Neural progenitor cell (in vitro differentiated cells): ENCODE measurements around the gene C12orf57. TPM values are rescaled to one million over a fixed set of nuclear protein-coding genes. Genes with fewer than 3 reads are reported as not detected.

Experiments used
- DNase-seq: peaks from one replicate; pipeline ENCODE4 v3.0.0-alpha.2; 2016; ENCODE audit warnings: low spot score
- H2AFZ ChIP-seq: fragments of 200-600 bp; sonication (generic); replicated peaks from 2 replicates; pipeline ENCODE4 v1.6.1; 2016; ENCODE audit warnings: antibody characterized with exemption
- H3F3A ChIP-seq: fragments of 200-600 bp; sonication (generic); 2 replicates; pipeline ENCODE4 v1.6.1; 2016; ENCODE audit warnings: antibody characterized with exemption, low read depth
- H3K27ac ChIP-seq: fragments of 200-600 bp; sonication (generic); 2 replicates; pipeline ENCODE4 v1.5.1; 2016; ENCODE audit warnings: mild to moderate bottlenecking
- H3K27me3 ChIP-seq: fragments of 200-600 bp; sonication (generic); 2 replicates; pipeline ENCODE4 v1.6.1; 2016; ENCODE audit warnings: mild to moderate bottlenecking, moderate library complexity
- H3K36me3 ChIP-seq: fragments of 200-600 bp; sonication (generic); 2 replicates; pipeline ENCODE4 v1.5.1; 2016
- H3K4me1 ChIP-seq: fragments of 200-600 bp; sonication (generic); 2 replicates; pipeline ENCODE4 v1.6.1; 2016; ENCODE audit warnings: mixed run types
- H3K4me2 ChIP-seq: fragments of 200-600 bp; sonication (generic); 2 replicates; pipeline ENCODE4 v1.6.1; 2016
- H3K4me3 ChIP-seq: fragments of 200-600 bp; sonication (generic); 2 replicates; pipeline ENCODE4 v1.5.1; 2016
- H3K79me2 ChIP-seq: fragments of 200-600 bp; sonication (generic); 2 replicates; pipeline ENCODE4 v1.6.1; 2016; ENCODE audit warnings: low read depth
- H3K9ac ChIP-seq: fragments of 200-600 bp; sonication (generic); 2 replicates; pipeline ENCODE4 v1.6.1; 2016
- H3K9me3 ChIP-seq: fragments of 200-600 bp; sonication (generic); 2 replicates; pipeline ENCODE4 v1.5.1; 2016; ENCODE audit warnings: low read depth
- H4K20me1 ChIP-seq: fragments of 200-600 bp; sonication (generic); 2 replicates; pipeline ENCODE4 v1.6.1; 2016; ENCODE audit warnings: low read depth
- H3K27ac Mint-ChIP-seq: 3 replicates; pipeline ENCODE4 v1.8.0; 2021; ENCODE audit warnings: mixed read lengths
- H3K27me3 Mint-ChIP-seq: 2 replicates; pipeline ENCODE4 v1.8.0; 2022; ENCODE audit warnings: low read depth, mild to moderate bottlenecking, inconsistent platforms, moderate library complexity, mixed read lengths; ENCODE audit not compliant: insufficient read depth
- H3K36me3 Mint-ChIP-seq: 3 replicates; pipeline ENCODE4 v1.8.0; 2021; ENCODE audit warnings: mixed read lengths
- H3K4me1 Mint-ChIP-seq: 3 replicates; pipeline ENCODE4 v1.8.0; 2021; ENCODE audit warnings: mixed read lengths
- H3K4me3 Mint-ChIP-seq: 3 replicates; pipeline ENCODE4 v1.8.0; 2021; ENCODE audit warnings: mild to moderate bottlenecking, moderate library complexity, mixed read lengths
- H3K9me3 Mint-ChIP-seq: 3 replicates; pipeline ENCODE4 v1.8.0; 2020; ENCODE audit warnings: mixed read lengths
- EZH2 ChIP-seq: fragments of 200-600 bp; sonication (generic); IDR thresholded peaks from 2 replicates; pipeline ENCODE4 v1.6.1; 2017; ENCODE audit warnings: antibody characterized with exemption, mild to moderate bottlenecking, moderate library complexity
- EZH2phosphoT487 ChIP-seq: fragments of 200-600 bp; sonication (generic); IDR thresholded peaks from 2 replicates; pipeline ENCODE4 v1.6.1; 2017; ENCODE audit warnings: antibody characterized with exemption
- total RNA-seq: library from RNA; depleted of rRNA; stranded (reverse); fragments of >200 nt; gene quantifications from 2 replicates; pipeline ENCODE4 v1.2.3, GENCODE V29; 2015; ENCODE audit warnings: low replicate concordance
- TF ChIP-seq, protein P1 (sequence below): fragments of 200-600 bp; sonication (generic); IDR thresholded peaks from 2 replicates; pipeline ENCODE4 v1.5.1; 2017; ENCODE audit warnings: antibody characterized with exemption, mild to moderate bottlenecking

Gene C12orf57
- total RNA-seq, 1 donor from 2014 or later = 314 TPM

DNA sequence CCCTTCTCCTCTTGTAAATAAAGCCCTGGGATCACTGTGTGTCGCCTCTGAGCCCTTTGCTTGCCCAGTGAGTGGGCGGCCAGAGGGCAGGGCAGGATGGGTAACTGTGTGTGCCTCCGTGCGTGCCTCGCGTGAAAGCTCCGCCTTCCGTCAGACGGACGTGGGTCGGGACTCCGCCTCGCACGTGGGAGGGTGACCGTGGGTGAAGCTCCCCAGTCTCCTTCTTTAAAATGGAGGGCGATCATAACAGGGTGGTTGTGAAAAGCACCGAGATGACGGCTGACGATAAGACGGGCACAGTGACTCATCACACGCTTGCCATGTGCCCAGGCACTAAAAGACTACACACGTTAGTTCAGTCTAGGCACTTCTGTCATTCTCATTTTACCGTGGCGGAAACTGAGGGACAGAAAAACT lies 17.5 kb downstream of the C12orf57 start:
- no peaks in the 10 kb centered on the region for H4K20me1 ChIP-seq
- H3K79me2 ChIP-seq = no peaks in the 10 kb centered on the region
- Mint-ChIP-seq H3K27me3 (peaks cover 12% of the 10 kb centered on the region), H3K27ac (peak overlapping the region; percentile 90), H3K4me1 (peaks cover 43% of the 10 kb centered on the region), H3K9me3 (no peaks in the 10 kb centered on the region), H3K36me3 (peaks cover 9% of the 10 kb centered on the region), H3K4me3 (no peak overlapping the region)
- H3K4me1 ChIP-seq = peaks cover 20% of the 10 kb centered on the region
- H2AFZ ChIP-seq = peak overlapping the region; percentile 46
- H3F3A ChIP-seq = peaks cover 51% of the 10 kb centered on the region
- TF ChIP-seq, protein P1, sequence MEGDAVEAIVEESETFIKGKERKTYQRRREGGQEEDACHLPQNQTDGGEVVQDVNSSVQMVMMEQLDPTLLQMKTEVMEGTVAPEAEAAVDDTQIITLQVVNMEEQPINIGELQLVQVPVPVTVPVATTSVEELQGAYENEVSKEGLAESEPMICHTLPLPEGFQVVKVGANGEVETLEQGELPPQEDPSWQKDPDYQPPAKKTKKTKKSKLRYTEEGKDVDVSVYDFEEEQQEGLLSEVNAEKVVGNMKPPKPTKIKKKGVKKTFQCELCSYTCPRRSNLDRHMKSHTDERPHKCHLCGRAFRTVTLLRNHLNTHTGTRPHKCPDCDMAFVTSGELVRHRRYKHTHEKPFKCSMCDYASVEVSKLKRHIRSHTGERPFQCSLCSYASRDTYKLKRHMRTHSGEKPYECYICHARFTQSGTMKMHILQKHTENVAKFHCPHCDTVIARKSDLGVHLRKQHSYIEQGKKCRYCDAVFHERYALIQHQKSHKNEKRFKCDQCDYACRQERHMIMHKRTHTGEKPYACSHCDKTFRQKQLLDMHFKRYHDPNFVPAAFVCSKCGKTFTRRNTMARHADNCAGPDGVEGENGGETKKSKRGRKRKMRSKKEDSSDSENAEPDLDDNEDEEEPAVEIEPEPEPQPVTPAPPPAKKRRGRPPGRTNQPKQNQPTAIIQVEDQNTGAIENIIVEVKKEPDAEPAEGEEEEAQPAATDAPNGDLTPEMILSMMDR = no peak
- TF ChIP-seq EZH2phosphoT487 (no peak), EZH2 (no peak)
- no peaks in the 10 kb centered on the region for H3K9me3 ChIP-seq
- H3K36me3 ChIP-seq = no peaks in the 10 kb centered on the region
- peak overlapping the region; percentile 18 for H3K4me3 ChIP-seq
- peak overlapping the region; percentile 63 for H3K4me2 ChIP-seq
- no peak for DNase-seq
- H3K27me3 ChIP-seq = no peaks in the 10 kb centered on the region
- H3K27ac ChIP-seq = no peak overlapping the region
- no peak overlapping the region for H3K9ac ChIP-seq

DNA sequence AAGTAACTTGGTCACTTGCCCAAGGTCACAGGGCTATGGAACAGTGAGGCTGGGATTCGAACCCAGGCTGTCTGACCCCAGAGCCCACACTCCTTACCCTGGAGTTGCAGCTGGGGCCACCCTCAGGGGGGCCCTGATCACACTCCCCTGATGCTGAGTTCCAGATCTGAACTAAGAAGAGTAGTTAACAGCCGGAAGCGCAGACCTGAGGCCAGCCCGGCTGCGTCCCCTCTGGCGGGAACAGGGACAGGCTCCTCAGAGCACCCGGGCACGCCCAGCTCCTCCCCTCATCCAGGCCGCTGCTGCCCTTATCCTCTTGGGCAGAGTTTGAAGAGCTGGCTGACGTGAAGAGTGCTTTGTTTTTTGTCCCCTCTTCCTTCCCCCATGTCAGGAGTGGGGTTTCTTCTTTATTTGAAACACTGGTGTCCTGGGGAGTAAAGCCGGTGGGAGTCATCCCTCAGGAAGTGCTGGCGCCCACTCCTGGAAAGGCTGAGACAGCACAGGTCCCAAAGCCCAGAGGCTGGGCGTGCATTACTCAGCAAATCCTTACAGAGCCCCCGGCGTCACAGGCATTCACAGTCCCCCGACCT lies 18.0 kb downstream of the C12orf57 start:
- Mint-ChIP-seq H3K4me3 (peak overlapping the region; percentile 62), H3K27me3 (peaks cover 12% of the 10 kb centered on the region), H3K4me1 (peaks cover 40% of the 10 kb centered on the region), H3K9me3 (no peaks in the 10 kb centered on the region), H3K27ac (peak overlapping the region; percentile 90), H3K36me3 (peaks cover 11% of the 10 kb centered on the region)
- peak; percentile 89 for DNase-seq
- no peaks in the 10 kb centered on the region for H4K20me1 ChIP-seq
- peaks cover 54% of the 10 kb centered on the region for H3F3A ChIP-seq
- peak overlapping the region; percentile 18 for H3K4me3 ChIP-seq
- peak overlapping the region; percentile 16 for H3K27ac ChIP-seq
- no peaks in the 10 kb centered on the region for H3K79me2 ChIP-seq
- H3K4me1 ChIP-seq = peaks cover 20% of the 10 kb centered on the region
- no peaks in the 10 kb centered on the region for H3K9me3 ChIP-seq
- no peak overlapping the region for H3K9ac ChIP-seq
- H3K27me3 ChIP-seq = no peaks in the 10 kb centered on the region
- H3K4me2 ChIP-seq = peak overlapping the region; percentile 63
- no peaks in the 10 kb centered on the region for H3K36me3 ChIP-seq
- TF ChIP-seq, protein P1 = peak; percentile 70
- no peak for TF ChIP-seq EZH2
- peak overlapping the region; percentile 46 for H2AFZ ChIP-seq

DNA sequence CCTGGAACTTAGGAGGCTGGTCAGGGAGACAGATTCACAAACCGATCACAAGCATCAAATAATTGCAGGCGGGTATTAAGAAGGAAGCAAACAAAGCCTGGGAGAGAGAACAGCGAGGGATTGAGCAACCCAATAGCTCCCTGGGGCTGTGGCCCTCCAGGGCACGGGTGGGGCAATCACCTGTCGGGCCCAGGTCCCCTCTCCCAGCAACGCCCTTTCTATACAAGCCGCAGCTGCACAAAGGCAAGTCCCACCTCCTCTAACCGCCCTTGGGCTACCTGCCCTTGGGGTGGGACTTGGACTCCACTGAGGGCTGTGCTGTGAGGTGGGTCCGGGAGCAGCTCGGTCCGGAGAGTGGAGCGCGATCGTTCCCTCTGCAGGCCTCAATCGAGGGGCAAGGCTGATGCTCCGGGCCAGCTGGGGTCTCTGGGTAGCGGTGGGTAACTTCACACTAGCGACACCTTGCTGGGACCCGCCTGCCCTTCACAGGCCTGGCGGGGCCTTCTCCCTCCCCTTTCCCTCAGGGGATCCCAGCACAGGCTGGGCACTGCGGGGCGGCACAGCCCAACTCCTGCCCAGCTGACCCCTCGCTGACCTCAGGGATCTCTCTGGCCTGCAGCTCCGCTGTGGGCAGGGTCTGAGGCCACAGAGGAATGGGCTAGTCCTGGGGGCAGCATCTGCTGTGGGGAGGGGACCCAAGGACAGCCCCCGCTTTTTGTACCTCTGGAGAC lies 18.6 kb downstream of the C12orf57 start:
- Histone ChIP-seq H3K4me3 (no peak overlapping the region), H4K20me1 (no peaks in the 10 kb centered on the region), H3K9me3 (no peaks in the 10 kb centered on the region), H3F3A (peaks cover 61% of the 10 kb centered on the region), H2AFZ (peak overlapping the region; percentile 46), H3K27ac (peak overlapping the region; percentile 16), H3K36me3 (no peaks in the 10 kb centered on the region), H3K4me2 (peak overlapping the region; percentile 63), H3K9ac (no peak overlapping the region), H3K4me1 (peaks cover 20% of the 10 kb centered on the region), H3K27me3 (no peaks in the 10 kb centered on the region), H3K79me2 (no peaks in the 10 kb centered on the region)
- peak; percentile 25 for DNase-seq
- TF ChIP-seq, protein P1 = no peak
- TF ChIP-seq EZH2phosphoT487 = no peak
- TF ChIP-seq EZH2 = no peak
- peaks cover 11% of the 10 kb centered on the region for H3K36me3 Mint-ChIP-seq
- peaks cover 38% of the 10 kb centered on the region for H3K4me1 Mint-ChIP-seq
- no peaks in the 10 kb centered on the region for H3K9me3 Mint-ChIP-seq
- H3K27me3 Mint-ChIP-seq = peaks cover 12% of the 10 kb centered on the region
- peak overlapping the region; percentile 90 for H3K27ac Mint-ChIP-seq
- H3K4me3 Mint-ChIP-seq = peak overlapping the region; percentile 62
